Measurements from ENCODE around the gene CTIF. TPM values are rescaled to one million over a fixed set of nuclear protein-coding genes. Genes with fewer than 3 reads are reported as not detected.

The CTIF gene
- total and polyA plus RNA-seq, 2 experiments from 2014 or later = 8.6 to 14.4 TPM

GRCh38 chr18:48828194-48828545 is 289.3 kb downstream of the CTIF start:
- no peaks in the 10 kb centered on the region for H4K20me1 ChIP-seq (replicated peaks; ENCODE audit: insufficient read depth)
- H3K79me2 ChIP-seq (replicated peaks; ENCODE audit: insufficient read depth) = no peaks in the 10 kb centered on the region
- H3K9me3 Mint-ChIP-seq = peaks cover 8% of the 10 kb centered on the region; the same call in 2 of the 3 replicates
- peaks cover 22% of the 10 kb centered on the region for H3K27me3 Mint-ChIP-seq (ENCODE audit: insufficient read depth, low read depth, poor library complexity)
- no peak overlapping the region for H2AFZ ChIP-seq
- H3K9me2 ChIP-seq (ENCODE audit: insufficient read depth) = no peaks in the 10 kb centered on the region
- TF ChIP-seq EZH2phosphoT487 (IDR thresholded peaks at IDR 0.05; ENCODE audit: unreplicated experiment) (no peak), JUNB (IDR thresholded peaks at IDR 0.05; ENCODE audit: unreplicated experiment) (no peak), NANOG (IDR thresholded peaks at IDR 0.05; ENCODE audit: borderline replicate concordance) (no peak), ZNF331 (CRISPR knock-in tag; IDR thresholded peaks at IDR 0.05; ENCODE audit: low read depth) (no peak), EZH2 (IDR thresholded peaks at IDR 0.05; ENCODE audit: low read depth, unreplicated experiment) (no peak), CREB1 (CRISPR knock-in tag; IDR thresholded peaks at IDR 0.05; ENCODE audit: low read depth) (no peak), ETS1 (IDR thresholded peaks at IDR 0.05) (no peak), REST (IDR thresholded peaks at IDR 0.05; ENCODE audit: unreplicated experiment) (no peak), STAT1 (IDR thresholded peaks at IDR 0.05; ENCODE audit: unreplicated experiment) (no peak), ZNF114 (CRISPR knock-in tag; IDR thresholded peaks at IDR 0.05) (no peak), POLR2AphosphoS5 (IDR thresholded peaks at IDR 0.05; ENCODE audit: low read depth) (no peak), ZNF462 (CRISPR knock-in tag; IDR thresholded peaks at IDR 0.05) (no peak)
- TF ChIP-seq, protein P1, sequence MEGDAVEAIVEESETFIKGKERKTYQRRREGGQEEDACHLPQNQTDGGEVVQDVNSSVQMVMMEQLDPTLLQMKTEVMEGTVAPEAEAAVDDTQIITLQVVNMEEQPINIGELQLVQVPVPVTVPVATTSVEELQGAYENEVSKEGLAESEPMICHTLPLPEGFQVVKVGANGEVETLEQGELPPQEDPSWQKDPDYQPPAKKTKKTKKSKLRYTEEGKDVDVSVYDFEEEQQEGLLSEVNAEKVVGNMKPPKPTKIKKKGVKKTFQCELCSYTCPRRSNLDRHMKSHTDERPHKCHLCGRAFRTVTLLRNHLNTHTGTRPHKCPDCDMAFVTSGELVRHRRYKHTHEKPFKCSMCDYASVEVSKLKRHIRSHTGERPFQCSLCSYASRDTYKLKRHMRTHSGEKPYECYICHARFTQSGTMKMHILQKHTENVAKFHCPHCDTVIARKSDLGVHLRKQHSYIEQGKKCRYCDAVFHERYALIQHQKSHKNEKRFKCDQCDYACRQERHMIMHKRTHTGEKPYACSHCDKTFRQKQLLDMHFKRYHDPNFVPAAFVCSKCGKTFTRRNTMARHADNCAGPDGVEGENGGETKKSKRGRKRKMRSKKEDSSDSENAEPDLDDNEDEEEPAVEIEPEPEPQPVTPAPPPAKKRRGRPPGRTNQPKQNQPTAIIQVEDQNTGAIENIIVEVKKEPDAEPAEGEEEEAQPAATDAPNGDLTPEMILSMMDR (conservative IDR thresholded peaks at IDR 0.05; ENCODE audit: low read depth in 2 of 2) = no peak
- H3K36me3 ChIP-seq (ENCODE audit: insufficient read depth) = no peaks in the 10 kb centered on the region
- ATAC-seq = no peak
- peak overlapping the region; percentile 47 for H3K27ac ChIP-seq (ENCODE audit: low read depth)
- H3K4me1 ChIP-seq (ENCODE audit: insufficient read depth) = peaks cover 36% of the 10 kb centered on the region
- H3K4me3 ChIP-seq = peak overlapping the region; percentile 32; the same call in 1 of the 2 replicates
- peaks cover 7% of the 10 kb centered on the region for H3K36me3 Mint-ChIP-seq (ENCODE audit: low read depth)
- 0 out of 2 replicates have a peak, but pooled peaks cover 8% of the 10 kb centered on the region for H3F3A ChIP-seq (replicated peaks; ENCODE audit: low read depth)
- H3K4me2 ChIP-seq = peak overlapping the region; percentile 78
- peak overlapping the region; percentile 77 for H3K27ac Mint-ChIP-seq
- DNase-seq (ENCODE audit: low spot score) = no peak
- peaks cover 60% of the 10 kb centered on the region for H3K4me1 Mint-ChIP-seq
- peak overlapping the region; percentile 69 for H3K4me3 Mint-ChIP-seq
- no peaks in the 10 kb centered on the region for H3K27me3 ChIP-seq (ENCODE audit: insufficient read depth)
